ENCODE data around the gene NDST4.

NDST4 gene

DNA sequence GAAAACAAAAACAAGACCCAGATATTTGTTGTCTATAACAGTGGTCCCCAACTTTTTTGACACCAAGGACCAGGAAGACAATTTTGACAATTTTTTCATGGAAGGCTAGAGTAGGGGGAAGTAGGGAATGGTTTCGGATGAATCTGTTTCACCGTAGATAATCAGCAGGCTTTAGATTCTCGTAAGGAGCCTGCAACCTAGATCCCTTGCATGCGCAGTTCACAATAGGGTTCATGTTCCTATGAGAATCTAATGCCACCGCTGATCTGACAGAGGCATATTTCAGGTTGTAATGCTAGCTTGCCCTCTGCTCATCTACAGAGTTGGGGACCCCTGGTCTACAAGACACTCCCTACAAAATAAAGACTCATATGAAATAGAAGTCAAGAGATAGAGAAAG is 229.8 kb downstream of the NDST4 start:
- DNase-seq (ENCODE audit: low spot score): no peak
- TF ChIP-seq, protein P1, sequence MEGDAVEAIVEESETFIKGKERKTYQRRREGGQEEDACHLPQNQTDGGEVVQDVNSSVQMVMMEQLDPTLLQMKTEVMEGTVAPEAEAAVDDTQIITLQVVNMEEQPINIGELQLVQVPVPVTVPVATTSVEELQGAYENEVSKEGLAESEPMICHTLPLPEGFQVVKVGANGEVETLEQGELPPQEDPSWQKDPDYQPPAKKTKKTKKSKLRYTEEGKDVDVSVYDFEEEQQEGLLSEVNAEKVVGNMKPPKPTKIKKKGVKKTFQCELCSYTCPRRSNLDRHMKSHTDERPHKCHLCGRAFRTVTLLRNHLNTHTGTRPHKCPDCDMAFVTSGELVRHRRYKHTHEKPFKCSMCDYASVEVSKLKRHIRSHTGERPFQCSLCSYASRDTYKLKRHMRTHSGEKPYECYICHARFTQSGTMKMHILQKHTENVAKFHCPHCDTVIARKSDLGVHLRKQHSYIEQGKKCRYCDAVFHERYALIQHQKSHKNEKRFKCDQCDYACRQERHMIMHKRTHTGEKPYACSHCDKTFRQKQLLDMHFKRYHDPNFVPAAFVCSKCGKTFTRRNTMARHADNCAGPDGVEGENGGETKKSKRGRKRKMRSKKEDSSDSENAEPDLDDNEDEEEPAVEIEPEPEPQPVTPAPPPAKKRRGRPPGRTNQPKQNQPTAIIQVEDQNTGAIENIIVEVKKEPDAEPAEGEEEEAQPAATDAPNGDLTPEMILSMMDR (IDR thresholded peaks at IDR 0.05; ENCODE audit: extremely low read depth, missing control alignments): no peak

DNA sequence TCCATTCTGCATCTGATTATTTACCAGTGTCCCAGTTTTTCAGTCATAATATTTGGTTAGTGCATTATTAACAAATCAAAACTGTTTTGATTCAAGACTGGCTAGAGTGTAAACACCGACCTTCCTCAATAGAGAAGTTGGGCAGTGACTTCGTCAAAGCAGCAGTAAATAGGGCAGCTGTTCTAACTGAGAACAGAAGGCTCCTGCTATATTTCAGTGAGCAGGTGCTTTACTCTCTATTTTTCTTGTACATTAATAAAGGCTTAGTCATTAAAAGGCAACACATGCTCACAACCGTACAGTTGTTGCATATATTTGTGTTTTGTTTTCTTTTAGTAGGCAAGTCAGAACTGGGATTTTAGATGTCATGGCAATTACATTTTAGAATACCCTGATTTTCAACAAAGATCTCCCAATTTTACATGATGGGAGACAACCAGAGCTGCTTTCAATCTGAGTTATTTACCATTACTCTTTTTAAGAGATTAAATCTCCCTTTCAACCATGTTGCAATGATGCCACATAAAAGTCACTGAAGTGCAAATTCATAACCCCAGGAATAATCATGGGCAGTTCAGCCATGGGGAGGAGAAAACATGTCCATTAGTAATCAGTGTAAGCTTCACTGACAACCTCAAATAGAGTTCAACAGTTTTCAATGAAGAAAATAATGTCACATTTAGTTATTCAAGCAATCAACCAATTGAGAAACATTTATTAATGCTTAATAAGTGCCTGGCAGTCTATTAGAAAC is 233.3 kb downstream of the NDST4 start:
- TF ChIP-seq, protein P1 (IDR thresholded peaks at IDR 0.05; ENCODE audit: extremely low read depth, missing control alignments): no peak

DNA sequence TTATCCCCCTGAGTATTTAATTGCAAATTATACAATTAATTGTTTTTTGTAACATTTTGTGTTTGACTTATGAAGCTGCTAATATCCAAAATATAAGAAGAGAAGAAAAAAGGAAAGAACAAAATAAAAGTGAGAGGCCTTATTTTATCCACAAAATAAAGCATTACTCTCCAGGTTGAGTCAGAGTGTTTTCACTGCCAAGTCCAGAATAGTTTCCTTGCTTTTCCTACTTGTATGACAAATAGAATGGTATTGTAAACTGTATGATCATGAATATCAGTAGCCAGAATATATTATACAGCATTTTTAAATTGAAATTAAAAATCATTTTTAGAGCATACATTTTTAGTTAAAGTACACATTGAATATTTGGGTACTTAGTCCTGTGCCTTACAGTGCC is 237.8 kb downstream of the NDST4 start:
- no peak for DNase-seq (ENCODE audit: low spot score)
- TF ChIP-seq, protein P1 (IDR thresholded peaks at IDR 0.05; ENCODE audit: extremely low read depth, missing control alignments): no peak

More for the DNA sequence above, 233.3 kb downstream of the NDST4 start:
- DNase-seq (ENCODE audit: low spot score): no peak

DNA sequence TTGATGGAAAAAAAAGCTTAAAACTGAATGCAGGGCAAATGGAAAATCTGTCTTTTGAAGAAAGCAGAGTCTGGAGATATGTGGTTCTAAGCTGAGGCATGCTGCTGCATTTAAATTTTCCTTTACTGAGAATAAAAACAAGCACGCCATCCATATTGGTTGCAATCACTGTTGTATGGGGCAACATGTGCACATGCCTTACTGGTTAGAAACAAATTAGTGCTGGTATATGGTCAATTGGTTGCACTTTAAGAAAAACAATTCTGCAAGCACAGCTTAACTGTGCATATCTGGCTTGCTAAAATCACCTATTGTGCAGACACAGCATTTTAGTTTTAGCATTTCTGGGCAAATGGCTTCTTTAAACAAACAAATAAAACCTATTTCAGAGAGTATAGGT is 239.1 kb downstream of the NDST4 start:
- DNase-seq (ENCODE audit: low spot score): no peak
- TF ChIP-seq, protein P1 (IDR thresholded peaks at IDR 0.05; ENCODE audit: extremely low read depth, missing control alignments): no peak

DNA sequence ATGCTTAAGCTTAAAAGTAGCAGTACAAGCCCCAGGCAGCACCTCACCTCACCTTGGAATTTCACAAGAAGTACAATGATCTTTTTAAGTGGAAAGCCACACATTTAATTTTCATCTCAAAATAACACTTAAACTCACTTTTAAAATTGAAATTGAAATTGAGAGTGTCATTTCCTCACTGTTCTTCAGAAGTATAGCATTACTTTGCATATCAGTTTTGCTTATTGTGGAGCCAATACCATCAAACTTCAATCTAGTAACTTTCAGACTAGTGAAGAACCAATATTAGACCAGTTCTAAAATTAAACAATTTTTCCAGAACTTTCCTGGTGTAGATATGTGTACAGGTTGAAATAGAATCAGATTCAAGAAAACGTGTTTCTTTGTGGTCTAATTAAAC is 242.4 kb downstream of the NDST4 start:
- TF ChIP-seq, protein P1 (IDR thresholded peaks at IDR 0.05; ENCODE audit: extremely low read depth, missing control alignments): no peak

DNA sequence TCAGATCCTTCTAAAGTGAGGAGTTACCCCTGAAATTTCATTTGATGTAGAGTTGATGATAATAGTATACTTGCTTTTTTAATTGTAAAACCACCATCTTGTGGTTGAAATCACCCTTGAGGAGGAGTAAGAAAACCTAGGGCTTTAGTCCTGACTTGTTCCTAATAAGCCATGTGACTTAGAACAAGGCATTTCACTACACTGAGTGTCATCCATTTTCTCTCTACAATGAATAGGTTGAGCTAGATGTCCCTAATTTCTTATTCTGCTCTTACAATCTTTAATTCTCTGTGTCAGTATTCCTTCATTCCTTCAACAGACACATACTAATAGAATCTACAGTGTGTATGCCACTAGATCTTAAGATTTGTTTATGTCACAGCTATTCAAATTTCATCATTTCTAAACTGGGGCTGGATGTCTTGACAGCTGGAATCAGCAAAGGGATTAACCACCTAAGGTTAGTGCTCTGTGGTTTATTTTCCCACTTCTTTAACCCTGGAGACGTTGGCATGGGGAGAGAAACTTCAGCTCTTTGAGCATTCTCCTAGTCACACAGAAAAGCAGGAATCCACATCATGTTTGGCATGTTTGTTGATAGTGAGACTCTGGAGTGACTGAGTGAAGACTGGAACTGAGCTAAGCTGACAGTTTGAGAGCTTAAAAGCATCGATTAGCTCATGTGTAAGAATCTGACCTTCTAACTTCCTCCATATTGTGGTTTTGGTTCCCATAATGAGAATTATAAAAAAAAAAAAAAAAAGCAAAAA is 246.3 kb downstream of the NDST4 start:
- TF ChIP-seq, protein P1 (IDR thresholded peaks at IDR 0.05; ENCODE audit: extremely low read depth, missing control alignments): no peak
- DNase-seq (ENCODE audit: low spot score): no peak

More for the DNA sequence above, 242.4 kb downstream of the NDST4 start:
- no peak for DNase-seq (ENCODE audit: low spot score)

DNA sequence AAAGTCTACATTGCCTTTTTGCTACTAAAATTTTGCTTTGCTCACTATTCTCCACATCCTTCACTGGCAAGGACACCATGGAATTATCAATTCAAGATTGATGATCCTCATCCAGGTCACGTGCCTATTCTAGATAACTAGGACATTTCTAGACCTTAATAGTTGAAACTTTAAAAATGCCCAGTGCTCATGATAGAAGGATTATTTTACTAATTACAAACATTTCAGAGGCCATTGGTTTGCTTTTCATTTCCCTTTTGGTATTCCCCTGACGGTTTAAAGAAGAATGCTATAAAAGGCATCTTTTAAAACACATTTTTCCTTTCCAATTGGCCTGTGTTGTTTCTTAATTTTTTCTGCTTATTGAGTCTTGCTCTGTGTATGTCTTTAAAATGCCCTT is 249.4 kb downstream of the NDST4 start:
- no peak for DNase-seq (ENCODE audit: low spot score)
- TF ChIP-seq, protein P1 (IDR thresholded peaks at IDR 0.05; ENCODE audit: extremely low read depth, missing control alignments): no peak
